Keratinocyte (primary cell): ENCODE results near the gene PRR7. TPM values are rescaled to one million over a fixed set of nuclear protein-coding genes. Genes with fewer than 3 reads are reported as not detected.

ENCODE experiments used
- DNase-seq: peaks from one replicate; pipeline ENCODE4 v3.0.0-alpha.2; 2011; ENCODE audit warnings: low read depth, missing footprints, low spot score
- FAIRE-seq: peaks from 2 replicates; lab custom pipeline; 2011; peaks lifted over from hg19 to GRCh38; lab: Jason Lieb, UNC
- H2AFZ ChIP-seq: 2 replicates; pipeline ENCODE4 v1.6.0; 2012; ENCODE audit warnings: low read length, control low read depth, inconsistent platforms; ENCODE audit not compliant: control insufficient read depth
- H3K27ac ChIP-seq: 2 replicates; pipeline ENCODE4 v1.5.1; 2011; ENCODE audit warnings: low read length; ENCODE audit not compliant: control insufficient read depth, insufficient read depth
- H3K27me3 ChIP-seq: 3 replicates; pipeline ENCODE4 v1.6.0; 2011; ENCODE audit warnings: low read length; ENCODE audit not compliant: control insufficient read depth, insufficient read depth; ENCODE audit errors: extremely low read depth
- H3K36me3 ChIP-seq, 2 experiments: 2 replicates in 1 of 2; 3 replicates in 1 of 2; pipeline ENCODE4 v1.5.1; 2011; ENCODE audit warnings: low read length in 2 of 2, mild to moderate bottlenecking in 1 of 2; ENCODE audit not compliant: control insufficient read depth in 2 of 2, insufficient read depth in 2 of 2; ENCODE audit errors: extremely low read depth in 1 of 2
- H3K4me1 ChIP-seq: 3 replicates; pipeline ENCODE4 v1.5.1; 2011; ENCODE audit warnings: low read length; ENCODE audit not compliant: control insufficient read depth, insufficient read depth; ENCODE audit errors: extremely low read depth
- H3K4me2 ChIP-seq: 3 replicates; pipeline ENCODE4 v1.6.0; 2011; ENCODE audit warnings: low read depth, low read length; ENCODE audit not compliant: control insufficient read depth, insufficient read depth; ENCODE audit errors: extremely low read depth
- H3K4me3 ChIP-seq, 3 experiments: fragments of 200-600 bp in 1 of 3; sonication (generic) in 1 of 3; 2 replicates in 2 of 3; 3 replicates in 1 of 3; pipeline ENCODE4 v1.5.1; 2011 to 2016; ENCODE audit warnings: low read length in 3 of 3, mild to moderate bottlenecking in 3 of 3, control low read depth in 2 of 3, inconsistent platforms in 1 of 3, low read depth in 1 of 3, mixed read lengths in 1 of 3, mixed run types in 1 of 3, moderate library complexity in 1 of 3; ENCODE audit not compliant: control insufficient read depth in 2 of 3, insufficient read depth in 2 of 3; ENCODE audit errors: extremely low read depth in 1 of 3
- H3K79me2 ChIP-seq: 2 replicates; pipeline ENCODE4 v1.6.0; 2012; ENCODE audit warnings: low read length; ENCODE audit not compliant: control insufficient read depth, insufficient read depth
- H3K9ac ChIP-seq: 3 replicates; pipeline ENCODE4 v1.6.0; 2011; ENCODE audit warnings: low read length; ENCODE audit not compliant: control insufficient read depth, insufficient read depth; ENCODE audit errors: extremely low read depth
- H3K9me1 ChIP-seq: 3 replicates; pipeline ENCODE4 v1.6.0; 2011; ENCODE audit warnings: low read length; ENCODE audit not compliant: control insufficient read depth, insufficient read depth; ENCODE audit errors: extremely low read depth
- H3K9me3 ChIP-seq: 2 replicates; pipeline ENCODE4 v1.5.1; 2012; ENCODE audit warnings: low read depth, low read length; ENCODE audit not compliant: control insufficient read depth
- H4K20me1 ChIP-seq: 3 replicates; pipeline ENCODE4 v1.6.0; 2011; ENCODE audit warnings: low read length; ENCODE audit not compliant: control insufficient read depth, insufficient read depth; ENCODE audit errors: extremely low read depth
- CTCF ChIP-seq, 3 experiments: IDR thresholded peaks in 1 of 3; conservative IDR thresholded peaks in 1 of 3; optimal IDR thresholded peaks in 1 of 3; 2 replicates in 2 of 3; 3 replicates in 1 of 3; pipeline versions ENCODE3 to v1.5.1; 2011; ENCODE audit warnings: low read length in 3 of 3, mild to moderate bottlenecking in 3 of 3, moderate library complexity in 2 of 3, control low read depth in 1 of 3, inconsistent platforms in 1 of 3; ENCODE audit not compliant: insufficient read depth in 2 of 3; ENCODE audit errors: extremely low read depth in 1 of 3
- EZH2 ChIP-seq: IDR thresholded peaks from one replicate; pipeline ENCODE4 v1.6.1; 2012; ENCODE audit warnings: inconsistent platforms, mild to moderate bottlenecking, low read length, moderate library complexity
- dilution Hi-C: fragments of 300-500 bp; cut with MboI; formaldehyde crosslinking; loops from one replicate; pipeline ENCODE4 v1.7.0; 2020; ENCODE audit warnings: low sequenced_read_pairs; ENCODE audit not compliant: extremely low pct_ligation_motif_present
- polyA plus RNA-seq, 5 experiments: library from polyadenylated mRNA; depleted of rRNA in 3 of 5; stranded (reverse) in 3 of 5; stranded (forward) in 1 of 5; unstranded in 1 of 5; fragments of >200 nt; gene quantifications; 1 replicate in 1 of 5; 2 replicates in 3 of 5; 3 replicates in 1 of 5; pipeline versions ENCODE4 v1.2.1 to v1.2.3, GENCODE V29; 2011 to 2012; ENCODE audit warnings: missing spikeins in 2 of 5, low read depth in 1 of 5, low replicate concordance in 1 of 5

The PRR7 gene
- polyA plus RNA-seq, 1 donor (not counting 4 experiments of a cell fraction or from before 2014, with no cell fraction given) = 1.1 TPM

GRCh38 chr5:177439518-177440053 lies 7.0 kb upstream of the PRR7 start:
- Histone ChIP-seq H3K4me1 (peaks cover 30% of the 10 kb centered on the region), H3K9me3 (no peaks in the 10 kb centered on the region), H3K27me3 (no peaks in the 10 kb centered on the region), H3K79me2 (no peaks in the 10 kb centered on the region), H3K9ac (no peak overlapping the region), H2AFZ (no peak overlapping the region), H3K4me2 (no peak overlapping the region), H3K36me3 (peaks cover 7 to 26% of the 10 kb centered on the region in 2 experiments), H3K4me3 (no peak overlapping the region), H3K27ac (no peak overlapping the region), H4K20me1 (no peaks in the 10 kb centered on the region), H3K9me1 (no peaks in the 10 kb centered on the region)
- dilution Hi-C loops = no loop called here
- TF ChIP-seq EZH2 (no peak), CTCF (optimal IDR thresholded peaks at IDR 0.05 in 1 of 3, IDR thresholded peaks at IDR 0.05 in 1 of 3, conservative IDR thresholded peaks at IDR 0.05 in 1 of 3; ENCODE audit: extremely low read depth in 1 of 3, insufficient read depth in 2 of 3, low read length in 3 of 3) (no peak)
- FAIRE-seq (no peak), DNase-seq (no peak)

GRCh38 chr5:177440211-177440989 lies 6.2 kb upstream of the PRR7 start:
- DNase-seq = no peak
- no peak for FAIRE-seq
- Histone ChIP-seq H2AFZ (no peak overlapping the region), H3K9me3 (no peaks in the 10 kb centered on the region), H3K4me2 (no peak overlapping the region), H3K27ac (no peak overlapping the region), H3K36me3 (peaks cover 5 to 18% of the 10 kb centered on the region in 2 experiments), H3K9ac (no peak overlapping the region), H4K20me1 (no peaks in the 10 kb centered on the region), H3K9me1 (no peaks in the 10 kb centered on the region), H3K4me1 (peaks cover 35% of the 10 kb centered on the region), H3K27me3 (no peaks in the 10 kb centered on the region), H3K4me3 (no peak overlapping the region), H3K79me2 (no peaks in the 10 kb centered on the region)
- TF ChIP-seq CTCF (optimal IDR thresholded peaks at IDR 0.05 in 1 of 3, IDR thresholded peaks at IDR 0.05 in 1 of 3, conservative IDR thresholded peaks at IDR 0.05 in 1 of 3; ENCODE audit: extremely low read depth in 1 of 3, insufficient read depth in 2 of 3, low read length in 3 of 3) (no peak), EZH2 (no peak)
- dilution Hi-C loops = no loop called here
